C4-2B (cell line): Measurements from ENCODE around the gene NBEAL1.
"Not testable (repeated sequence)": the region's sequence is repeated elsewhere in the genome, so short reads cannot be mapped to it uniquely, and the experiment has no call there.

ENCODE experiments used
- H3K27ac ChIP-seq: fragments of 450-650 bp; 2 replicates; pipeline ENCODE4 v1.5.1; 2017
- ZFX ChIP-seq: fragments of 450-650 bp; IDR thresholded peaks from 2 replicates; pipeline ENCODE4 v1.6.1; 2017
- TF ChIP-seq, protein P1 (sequence below): fragments of 450-650 bp; conservative IDR thresholded peaks from 2 replicates; pipeline ENCODE4 v1.5.1; 2017; ENCODE audit warnings: mild to moderate bottlenecking

NBEAL1 gene

DNA sequence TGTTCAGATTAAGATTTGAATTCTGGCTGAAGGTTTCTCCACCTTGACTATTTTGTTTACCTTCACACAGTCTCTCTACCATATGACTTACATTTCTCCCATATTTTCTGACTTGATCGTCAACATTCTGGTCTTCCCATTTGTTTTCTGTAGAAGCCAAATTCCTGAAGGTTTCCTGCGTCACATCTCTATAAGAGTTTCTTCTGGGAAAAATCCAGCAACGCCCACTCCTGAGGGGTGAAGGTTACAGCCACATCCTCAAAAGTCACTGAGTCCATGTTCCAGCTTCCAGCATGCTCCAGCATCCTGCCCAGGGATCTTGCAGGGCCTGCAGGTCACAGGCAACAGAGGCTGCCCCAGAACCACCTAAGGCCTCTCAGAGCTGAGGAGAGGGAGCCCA, 47.5 kb downstream of the NBEAL1 start:
- no peak overlapping the region for H3K27ac ChIP-seq

DNA sequence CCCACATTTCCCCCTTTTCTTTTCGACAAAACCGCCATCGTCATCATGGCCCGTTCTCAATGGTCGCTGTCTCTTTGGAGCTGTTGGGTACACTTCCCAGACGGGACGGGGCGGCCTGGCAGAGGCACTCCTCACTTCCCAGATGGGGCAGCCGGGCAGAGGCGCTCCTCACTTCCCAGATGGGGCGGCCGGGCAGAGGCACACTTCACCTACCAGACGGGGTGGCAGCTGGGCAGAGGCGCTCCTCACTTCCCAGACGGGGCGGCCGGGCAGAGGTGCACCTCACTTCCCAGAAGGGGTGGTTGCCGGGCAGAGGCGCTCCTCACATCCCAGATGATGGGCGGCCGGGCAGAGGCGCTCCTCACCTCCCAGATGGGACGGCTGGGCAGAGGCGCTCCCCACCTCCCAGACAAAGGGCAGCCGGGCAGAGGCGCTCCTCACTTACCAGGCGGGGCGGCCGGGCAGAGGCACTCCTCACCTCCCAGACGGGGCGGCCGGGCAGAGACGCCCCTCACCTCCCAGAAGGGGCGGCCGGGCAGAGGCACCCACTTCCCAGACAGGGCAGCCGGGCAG, 51.9 kb downstream of the NBEAL1 start:
- not testable (repeated sequence) for H3K27ac ChIP-seq

More for the DNA sequence above, 47.5 kb downstream of the NBEAL1 start:
- TF ChIP-seq, protein P1, sequence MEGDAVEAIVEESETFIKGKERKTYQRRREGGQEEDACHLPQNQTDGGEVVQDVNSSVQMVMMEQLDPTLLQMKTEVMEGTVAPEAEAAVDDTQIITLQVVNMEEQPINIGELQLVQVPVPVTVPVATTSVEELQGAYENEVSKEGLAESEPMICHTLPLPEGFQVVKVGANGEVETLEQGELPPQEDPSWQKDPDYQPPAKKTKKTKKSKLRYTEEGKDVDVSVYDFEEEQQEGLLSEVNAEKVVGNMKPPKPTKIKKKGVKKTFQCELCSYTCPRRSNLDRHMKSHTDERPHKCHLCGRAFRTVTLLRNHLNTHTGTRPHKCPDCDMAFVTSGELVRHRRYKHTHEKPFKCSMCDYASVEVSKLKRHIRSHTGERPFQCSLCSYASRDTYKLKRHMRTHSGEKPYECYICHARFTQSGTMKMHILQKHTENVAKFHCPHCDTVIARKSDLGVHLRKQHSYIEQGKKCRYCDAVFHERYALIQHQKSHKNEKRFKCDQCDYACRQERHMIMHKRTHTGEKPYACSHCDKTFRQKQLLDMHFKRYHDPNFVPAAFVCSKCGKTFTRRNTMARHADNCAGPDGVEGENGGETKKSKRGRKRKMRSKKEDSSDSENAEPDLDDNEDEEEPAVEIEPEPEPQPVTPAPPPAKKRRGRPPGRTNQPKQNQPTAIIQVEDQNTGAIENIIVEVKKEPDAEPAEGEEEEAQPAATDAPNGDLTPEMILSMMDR = no peak

DNA sequence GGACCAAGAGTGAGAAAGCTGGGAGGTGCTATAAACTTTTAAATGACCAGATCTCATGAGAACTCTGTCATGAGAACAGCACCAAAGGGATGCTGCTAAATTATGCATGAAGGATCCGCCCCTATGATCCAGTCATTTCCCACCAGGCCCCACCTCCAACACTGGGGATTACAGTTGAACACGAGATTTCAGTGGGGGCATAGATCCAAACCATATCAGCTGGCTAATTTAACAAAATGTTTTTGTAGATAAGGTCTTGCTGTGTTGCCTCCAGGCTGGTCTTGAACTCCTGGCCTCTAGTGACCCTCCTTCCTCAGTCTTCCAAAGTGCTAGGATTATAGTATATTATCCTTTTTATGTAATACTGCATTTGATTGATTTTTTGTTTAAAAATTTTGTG, 56.0 kb downstream of the NBEAL1 start:
- H3K27ac ChIP-seq = no peak overlapping the region
- TF ChIP-seq, protein P1 = no peak
- no peak for TF ChIP-seq ZFX

DNA sequence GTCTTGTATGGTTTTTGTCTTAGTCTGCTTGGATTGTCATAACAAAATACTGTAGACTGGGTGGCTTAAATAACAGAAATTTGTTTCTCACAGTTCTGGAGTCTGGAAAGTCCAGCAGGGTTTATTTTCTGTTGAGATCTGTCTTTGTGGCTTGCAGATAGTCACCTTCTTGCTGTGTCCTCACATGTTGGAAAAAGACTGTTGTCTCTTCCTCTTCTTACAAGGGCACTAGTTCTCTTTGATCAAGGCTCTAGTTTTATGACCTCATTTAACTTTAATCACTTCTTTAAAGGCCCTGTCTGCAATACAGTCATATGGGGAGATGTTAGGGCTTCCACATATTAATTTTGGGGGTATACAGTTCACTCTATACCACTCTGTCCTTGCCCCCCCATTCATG, 56.5 kb downstream of the NBEAL1 start:
- no peak overlapping the region for H3K27ac ChIP-seq
- TF ChIP-seq, protein P1 = no peak
- no peak for TF ChIP-seq ZFX

DNA sequence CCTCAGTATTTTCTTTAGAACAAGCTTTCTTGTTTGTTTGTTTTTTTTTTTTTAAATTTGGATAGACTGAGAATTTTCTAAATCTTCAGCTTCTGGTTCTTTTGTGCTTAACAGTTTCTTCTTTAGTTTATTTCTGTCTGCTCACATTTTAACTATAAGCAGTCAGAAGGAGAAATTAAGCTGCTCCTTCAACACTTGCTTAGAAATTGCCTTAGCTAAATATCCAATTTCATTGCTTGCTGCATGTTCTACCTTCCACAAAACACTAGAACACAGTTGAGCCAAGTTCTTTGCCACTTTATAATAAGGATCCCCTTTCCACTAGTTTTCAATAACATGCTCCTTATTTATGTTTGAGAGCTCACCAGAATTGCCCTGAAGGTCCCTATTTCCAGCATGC, 57.7 kb downstream of the NBEAL1 start:
- no peak for TF ChIP-seq ZFX
- TF ChIP-seq, protein P1 = no peak
- no peak overlapping the region for H3K27ac ChIP-seq

DNA sequence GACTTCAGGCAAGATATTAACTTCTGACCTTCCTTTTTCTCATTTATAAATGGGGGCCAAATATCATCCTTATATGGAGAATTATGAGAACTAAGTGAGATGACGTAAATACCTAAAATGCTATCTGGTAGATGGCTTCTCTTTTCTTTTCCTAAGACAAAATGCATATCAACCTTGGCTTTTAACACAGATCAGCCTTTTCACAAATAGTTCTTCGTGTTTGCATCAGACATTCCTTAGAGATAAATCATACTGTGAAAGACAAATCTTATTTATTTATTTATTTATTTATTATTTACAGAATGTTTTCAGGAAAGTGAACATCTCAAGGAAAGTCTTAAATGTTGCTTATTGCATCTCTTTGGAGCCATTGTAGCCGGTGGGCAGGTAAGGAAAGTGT, 62.8 kb downstream of the NBEAL1 start:
- H3K27ac ChIP-seq = no peak overlapping the region
- TF ChIP-seq ZFX = no peak
- TF ChIP-seq, protein P1 = no peak

DNA sequence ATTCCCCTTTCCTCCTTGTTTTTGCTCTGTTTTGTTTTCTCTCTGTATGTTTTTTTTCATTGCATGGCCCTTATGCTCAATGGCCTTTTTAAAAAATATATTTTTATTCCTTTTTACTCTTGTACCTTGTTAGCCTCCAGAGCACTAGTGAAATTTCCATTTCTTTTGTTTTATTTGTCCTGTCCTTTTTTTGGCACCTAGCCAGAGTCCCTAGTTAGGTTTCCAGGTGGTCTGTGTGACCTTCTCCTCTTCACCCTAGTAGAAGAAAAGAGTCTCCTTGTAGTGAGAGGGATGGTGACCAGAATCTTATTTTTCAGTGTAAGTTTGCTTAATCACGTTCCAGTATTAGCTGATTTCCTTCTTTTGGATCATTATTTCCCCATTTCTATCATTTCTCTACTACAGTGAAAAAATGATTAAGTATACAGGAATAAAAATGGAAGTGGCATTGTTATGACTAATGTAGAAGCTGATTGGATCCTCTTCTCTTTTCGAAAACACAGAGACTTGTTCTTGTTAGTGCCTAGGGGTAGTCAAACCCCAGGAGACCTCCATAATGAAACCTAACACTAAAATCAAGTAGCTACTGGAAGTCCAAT, 65.9 kb downstream of the NBEAL1 start:
- H3K27ac ChIP-seq = no peak overlapping the region
- TF ChIP-seq, protein P1 = no peak
- no peak for TF ChIP-seq ZFX

DNA sequence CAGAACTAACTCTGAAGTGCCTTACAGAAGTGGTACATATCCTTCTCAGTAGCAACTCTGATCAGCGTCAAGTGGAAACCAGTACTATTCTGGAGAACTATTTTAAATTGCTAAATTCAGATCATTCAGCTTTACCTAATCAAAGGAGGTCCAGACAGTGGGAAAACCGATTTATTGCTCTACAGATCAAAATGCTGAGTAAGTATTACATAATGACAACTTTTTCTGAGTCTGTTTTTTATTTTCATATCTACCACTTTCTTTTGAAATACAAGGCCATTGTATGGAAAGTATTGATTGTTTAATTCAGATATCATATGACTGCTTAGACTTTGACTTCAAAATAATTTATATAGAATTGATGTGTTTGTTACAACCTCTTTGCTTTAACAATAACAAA, 68.7 kb downstream of the NBEAL1 start:
- no peak overlapping the region for H3K27ac ChIP-seq
- no peak for TF ChIP-seq ZFX
- TF ChIP-seq, protein P1 = no peak

DNA sequence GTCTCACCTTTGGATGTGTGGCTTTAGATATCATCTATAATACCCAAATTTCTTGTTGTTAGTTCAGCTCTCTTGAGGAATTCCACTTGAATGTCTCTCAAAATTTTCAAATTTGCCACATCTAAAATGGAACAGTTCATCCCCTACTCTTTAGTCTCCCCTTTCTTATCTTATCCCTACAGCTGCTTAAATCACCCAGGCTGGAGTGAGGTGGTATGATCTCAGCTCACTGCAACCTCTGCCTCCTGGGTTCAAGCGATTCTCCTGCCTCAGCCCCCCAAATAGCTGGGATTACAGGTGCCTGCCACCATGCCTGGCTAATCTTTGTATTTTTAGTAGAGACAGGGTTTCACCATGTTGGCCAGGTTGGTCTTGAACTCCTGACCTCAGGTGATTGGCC, 71.7 kb downstream of the NBEAL1 start:
- H3K27ac ChIP-seq = not testable (repeated sequence)

DNA sequence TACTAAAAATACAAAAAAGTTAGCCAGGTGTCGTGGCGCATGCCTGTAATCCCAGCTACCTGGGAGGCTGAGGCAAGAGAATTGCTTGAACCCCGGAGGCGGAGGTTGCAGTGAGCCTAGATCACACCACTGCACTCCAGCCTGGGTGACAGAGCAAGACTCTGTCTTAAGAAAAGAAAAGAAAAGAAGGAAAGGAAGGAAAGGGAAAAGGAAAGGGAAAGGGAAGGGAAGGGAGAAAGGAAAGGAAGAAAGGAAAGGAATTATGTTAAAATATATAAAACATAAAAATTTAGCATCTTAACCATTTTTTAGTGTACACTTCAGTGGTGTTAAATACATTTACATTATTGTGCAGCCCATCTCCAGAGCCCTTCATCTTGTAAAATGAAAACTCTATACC, 76.0 kb downstream of the NBEAL1 start:
- H3K27ac ChIP-seq = not testable (repeated sequence)
